Measurements from ENCODE around the gene TCP11L2. TPM values are rescaled to one million over a fixed set of nuclear protein-coding genes. Genes with fewer than 3 reads are reported as not detected.

Gene TCP11L2
- polyA plus RNA-seq, 1 donor, result 11.4 TPM

Other genes with a start within 250 kb of the TCP11L2 start
- gene NUAK1, start 163.8 kb upstream of the TCP11L2 start, polyA plus RNA-seq (ENCODE audit: insufficient read length), result 9.6 TPM
- 73.5 TPM for gene CKAP4, start 54.7 kb upstream of the TCP11L2 start, polyA plus RNA-seq (ENCODE audit: insufficient read length)
- 11.4 TPM for gene POLR3B, start 55.0 kb downstream of the TCP11L2 start, polyA plus RNA-seq (ENCODE audit: insufficient read length)